ENCODE data around the gene LYPD3.
A peak's percentile ranks its signal among the peaks of the same experiment; 100 is the strongest.

LYPD3 gene

DNA sequence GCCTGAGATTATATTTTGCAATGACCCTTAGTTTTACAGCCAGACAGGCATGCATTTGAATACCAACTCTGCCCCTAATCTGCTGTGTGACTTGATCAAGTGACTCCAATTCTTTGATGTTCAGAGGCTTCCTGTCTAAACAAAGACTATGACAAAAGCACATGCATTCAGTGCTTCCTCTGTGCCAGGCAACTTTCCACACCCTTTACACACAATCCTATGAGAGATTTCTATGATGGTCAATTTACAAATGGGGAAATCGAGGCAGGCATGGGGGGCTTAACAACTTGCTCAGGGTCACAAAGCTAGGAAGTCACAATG is 3.7 kb upstream of the LYPD3 start:
- no peak for TF ChIP-seq CTCF (IDR thresholded peaks at IDR 0.05)
- Histone ChIP-seq H3K4me3 (no peak overlapping the region), H3K27ac (no peak overlapping the region)
- no peak for DNase-seq (ENCODE audit: low spot score)

- Histone ChIP-seq H3K27ac (no peak overlapping the region), H3K4me3 (no peak overlapping the region)
- TF ChIP-seq CTCF (IDR thresholded peaks at IDR 0.05): no peak
- DNase-seq (ENCODE audit: low spot score): no peak
These were observed 3.1 kb upstream of the LYPD3 start for GRCh38 chr19:43468354-43469159.

DNA sequence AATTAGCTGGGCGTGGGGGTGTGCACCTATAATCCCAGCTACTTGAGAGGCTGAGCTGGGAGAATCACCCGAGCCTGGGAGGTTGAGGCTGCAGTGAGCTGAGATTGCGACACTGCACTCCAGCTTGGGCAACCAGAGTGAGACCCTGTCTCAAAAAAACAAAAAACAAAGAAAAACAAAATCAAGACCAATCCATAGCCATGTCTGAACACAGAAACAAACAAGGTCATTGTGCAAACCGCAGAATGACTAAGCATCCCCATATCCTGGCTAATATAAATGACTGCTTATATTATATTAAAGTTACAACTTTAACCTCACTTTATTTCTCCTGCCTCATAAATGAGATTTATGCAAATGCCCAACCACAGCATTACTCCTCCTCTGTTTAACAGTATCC is 2.3 kb upstream of the LYPD3 start:
- DNase-seq (ENCODE audit: low spot score): no peak
- no peak for TF ChIP-seq CTCF (IDR thresholded peaks at IDR 0.05)
- Histone ChIP-seq H3K4me3 (no peak overlapping the region), H3K27ac (no peak overlapping the region)

DNA sequence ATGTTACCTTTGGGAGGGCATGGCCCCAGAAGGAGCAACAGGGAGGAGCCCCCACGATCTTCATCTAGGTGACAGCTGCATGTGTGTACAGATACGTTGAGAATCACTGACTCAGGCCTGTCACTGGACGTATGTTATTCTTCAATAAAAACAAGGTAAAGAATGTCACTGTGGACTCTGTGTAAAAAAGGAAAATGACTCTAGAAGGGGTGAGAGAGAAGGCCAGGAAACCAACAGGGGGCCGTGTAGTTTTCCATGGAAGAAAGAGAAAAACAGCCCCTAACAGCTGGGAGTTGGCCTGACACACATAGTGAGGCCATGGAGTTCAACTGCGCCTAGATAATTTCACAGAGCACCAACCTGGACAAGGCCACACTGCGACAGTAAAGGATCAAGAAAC is 1.9 kb upstream of the LYPD3 start:
- DNase-seq (ENCODE audit: low spot score): no peak
- no peak for TF ChIP-seq CTCF (IDR thresholded peaks at IDR 0.05)
- no peak overlapping the region for H3K4me3 ChIP-seq
- no peak overlapping the region for H3K27ac ChIP-seq

DNA sequence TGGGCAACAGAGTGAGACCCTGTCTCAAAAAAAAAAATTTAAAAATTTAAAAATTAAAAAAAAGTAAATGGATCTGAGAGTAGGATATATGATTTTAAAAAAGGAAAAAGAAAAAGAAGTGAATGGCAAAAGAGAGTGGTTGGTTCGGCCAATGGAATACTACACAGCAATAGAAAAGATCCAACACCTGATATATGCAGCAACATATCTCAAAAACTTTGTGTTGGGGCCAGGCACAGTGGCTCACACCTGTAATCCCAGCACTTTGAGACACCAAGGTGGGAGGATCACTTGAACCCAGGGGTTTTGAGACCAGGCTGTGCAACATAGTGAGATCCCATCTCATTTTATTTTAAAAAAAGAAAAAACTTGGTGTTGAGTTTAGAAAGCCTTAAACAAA is 1.4 kb upstream of the LYPD3 start:
- Histone ChIP-seq H3K27ac (no peak overlapping the region), H3K4me3 (no peak overlapping the region)
- TF ChIP-seq CTCF (IDR thresholded peaks at IDR 0.05): no peak
- no peak for DNase-seq (ENCODE audit: low spot score)

GRCh38 chr19:43464134-43464775 is 1.2 kb downstream of the LYPD3 start:
- no peak for TF ChIP-seq CTCF (IDR thresholded peaks at IDR 0.05)
- no peak for DNase-seq (ENCODE audit: low spot score)
- peak overlapping the region; percentile 76 for H3K4me3 ChIP-seq
- peak overlapping the region; percentile 74 to 92 for H3K27ac ChIP-seq

Measured in coronary artery (tissue), 2 donors.